ENCODE data around the gene TMEM101.

Gene TMEM101

GRCh38 chr17:44006598-44007345, 8.0 kb downstream of the TMEM101 start:
- peak; percentile 92 for ATAC-seq (ENCODE audit: insufficient read depth, low read depth)
- H3K79me2 ChIP-seq (ENCODE audit: insufficient read depth, low read length), result no peaks in the 10 kb centered on the region
- TF ChIP-seq EZH2 (IDR thresholded peaks at IDR 0.05; ENCODE audit: borderline replicate concordance, low read depth, low read length, severe bottlenecking) (no peak), CTCF (IDR thresholded peaks at IDR 0.05; ENCODE audit: borderline replicate concordance, extremely low read depth, low read length, poor library complexity, severe bottlenecking) (peak; percentile 45)
- no peaks in the 10 kb centered on the region; the same call in none of the 2 replicates for H4K20me1 ChIP-seq (ENCODE audit: insufficient read depth, low read length)
- peak overlapping the region in 1 of 2 experiments; percentile 50; a peak in 2 of 4 replicates for H3K4me3 ChIP-seq (ENCODE audit: low read depth in 1 of 2, low read length in 2 of 2)
- H3K9me3 ChIP-seq (ENCODE audit: insufficient read depth, low read length, severe bottlenecking), result no peaks in the 10 kb centered on the region
- H3K27me3 ChIP-seq (ENCODE audit: insufficient read depth, low read length, poor library complexity), result no peaks in the 10 kb centered on the region
- H3K27ac ChIP-seq (ENCODE audit: low read length), result no peak overlapping the region
- peak overlapping the region; percentile 70 for H2AFZ ChIP-seq (ENCODE audit: low read depth, low read length)
- no peaks in the 10 kb centered on the region for H3K36me3 ChIP-seq (ENCODE audit: insufficient read depth, low read length)
- peak overlapping the region; percentile 26; the same call in 1 of the 2 replicates for H3K9ac ChIP-seq (ENCODE audit: low read depth, low read length)
- H3K4me1 ChIP-seq (ENCODE audit: insufficient read depth, low read length), result peaks cover 22% of the 10 kb centered on the region
- peak overlapping the region; percentile 65 for H3K4me2 ChIP-seq (ENCODE audit: insufficient read depth, low read length)
- peak; percentile 96 for DNase-seq

- TF ChIP-seq EZH2 (IDR thresholded peaks at IDR 0.05; ENCODE audit: borderline replicate concordance, low read depth, low read length, severe bottlenecking) (no peak), CTCF (IDR thresholded peaks at IDR 0.05; ENCODE audit: borderline replicate concordance, extremely low read depth, low read length, poor library complexity, severe bottlenecking) (no peak)
- H3K4me3 ChIP-seq (ENCODE audit: low read depth in 1 of 2, low read length in 2 of 2), result peak overlapping the region in 1 of 2 experiments; percentile 50; a peak in 2 of 4 replicates
- peak overlapping the region; percentile 65 for H3K4me2 ChIP-seq (ENCODE audit: insufficient read depth, low read length)
- H4K20me1 ChIP-seq (ENCODE audit: insufficient read depth, low read length), result no peaks in the 10 kb centered on the region; the same call in none of the 2 replicates
- H3K79me2 ChIP-seq (ENCODE audit: insufficient read depth, low read length), result no peaks in the 10 kb centered on the region
- H3K9me3 ChIP-seq (ENCODE audit: insufficient read depth, low read length, severe bottlenecking), result no peaks in the 10 kb centered on the region
- no peak for DNase-seq
- no peak overlapping the region for H3K27ac ChIP-seq (ENCODE audit: low read length)
- H3K9ac ChIP-seq (ENCODE audit: low read depth, low read length), result peak overlapping the region; percentile 26; the same call in 1 of the 2 replicates
- no peaks in the 10 kb centered on the region for H3K27me3 ChIP-seq (ENCODE audit: insufficient read depth, low read length, poor library complexity)
- ATAC-seq (ENCODE audit: insufficient read depth, low read depth), result no peak
- peaks cover 22% of the 10 kb centered on the region for H3K4me1 ChIP-seq (ENCODE audit: insufficient read depth, low read length)
- peak overlapping the region; percentile 70 for H2AFZ ChIP-seq (ENCODE audit: low read depth, low read length)
- no peaks in the 10 kb centered on the region for H3K36me3 ChIP-seq (ENCODE audit: insufficient read depth, low read length)
These were observed 8.5 kb downstream of the TMEM101 start for GRCh38 chr17:44006272-44006597.

- TF ChIP-seq CTCF (IDR thresholded peaks at IDR 0.05; ENCODE audit: borderline replicate concordance, extremely low read depth, low read length, poor library complexity, severe bottlenecking) (no peak), EZH2 (IDR thresholded peaks at IDR 0.05; ENCODE audit: borderline replicate concordance, low read depth, low read length, severe bottlenecking) (no peak)
- Histone ChIP-seq H3K27ac (ENCODE audit: low read length) (no peak overlapping the region), H3K36me3 (ENCODE audit: insufficient read depth, low read length) (no peaks in the 10 kb centered on the region), H3K9me3 (ENCODE audit: insufficient read depth, low read length, severe bottlenecking) (no peaks in the 10 kb centered on the region), H3K9ac (ENCODE audit: low read depth, low read length) (no peak overlapping the region), H3K27me3 (ENCODE audit: insufficient read depth, low read length, poor library complexity) (no peaks in the 10 kb centered on the region), H3K4me3 (ENCODE audit: low read depth in 1 of 2, low read length in 2 of 2) (no peak overlapping the region), H3K4me2 (ENCODE audit: insufficient read depth, low read length) (no peak overlapping the region; the same call in 1 of the 2 replicates), H4K20me1 (ENCODE audit: insufficient read depth, low read length) (no peaks in the 10 kb centered on the region; the same call in none of the 2 replicates), H3K4me1 (ENCODE audit: insufficient read depth, low read length) (peaks cover 22% of the 10 kb centered on the region), H3K79me2 (ENCODE audit: insufficient read depth, low read length) (no peaks in the 10 kb centered on the region), H2AFZ (ENCODE audit: low read depth, low read length) (no peak overlapping the region)
- DNase-seq (no peak), ATAC-seq (ENCODE audit: insufficient read depth, low read depth) (no peak)
These were observed 9.1 kb downstream of the TMEM101 start for GRCh38 chr17:44005527-44006271.
